Eye (tissue), 1 donor: Measurements from ENCODE around the gene SCRN3.
"Not testable (repeated sequence)": the region's sequence is repeated elsewhere in the genome, so short reads cannot be mapped to it uniquely, and the experiment has no call there.

Experiments used
- DNase-seq: peaks from one replicate; pipeline ENCODE4 v3.0.0-alpha.2; 2015

SCRN3 gene

GRCh38 chr2:174410039-174410438, 14.5 kb downstream of the SCRN3 start:
- not testable (repeated sequence) for DNase-seq

GRCh38 chr2:174412256-174412655, 16.7 kb downstream of the SCRN3 start:
- DNase-seq: no peak

GRCh38 chr2:174428214-174428613, 32.7 kb downstream of the SCRN3 start:
- DNase-seq: no peak

- DNase-seq: no peak
Observed at GRCh38 chr2:174430066-174430465, 34.5 kb downstream of the SCRN3 start.

DNA sequence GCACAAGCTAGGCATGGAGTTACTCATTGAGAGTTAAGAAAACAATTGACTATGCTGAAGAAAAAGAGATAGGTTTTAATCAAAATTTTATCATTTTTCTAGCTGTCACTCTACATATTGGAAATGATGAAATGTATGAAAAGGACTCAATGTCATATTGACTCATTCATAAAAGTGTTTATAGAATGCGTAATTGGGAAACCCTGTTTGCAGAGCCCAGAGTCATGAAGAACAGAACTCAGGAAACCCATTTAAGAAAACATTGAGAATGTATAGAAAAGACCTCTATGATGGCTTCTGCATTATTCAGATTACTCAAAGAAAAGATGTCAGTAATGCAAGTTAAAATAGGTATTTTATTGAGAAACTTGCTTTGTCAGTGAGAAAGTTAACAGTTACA, 36.4 kb downstream of the SCRN3 start:
- no peak for DNase-seq

DNA sequence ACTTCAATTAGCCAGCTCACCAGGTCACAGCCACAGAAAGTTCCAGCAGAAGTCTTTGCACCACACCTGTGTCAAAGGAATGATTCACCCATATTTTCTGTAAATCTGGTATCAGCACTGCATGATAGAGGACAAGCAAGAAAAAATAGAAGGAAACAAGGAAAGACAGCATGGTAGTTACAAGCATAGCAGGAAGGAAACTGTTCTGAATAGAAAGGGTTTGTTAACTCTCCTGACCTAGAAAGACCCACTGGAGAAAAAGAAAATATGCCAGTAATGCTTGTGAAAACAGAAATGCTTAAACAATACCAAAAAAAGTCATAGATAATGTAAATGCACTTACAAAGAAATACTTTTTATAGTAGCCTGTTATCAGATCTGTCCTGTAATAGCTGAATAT, 40.8 kb downstream of the SCRN3 start:
- no peak for DNase-seq

- DNase-seq: no peak
Observed at GRCh38 chr2:174438146-174438886, 42.8 kb downstream of the SCRN3 start.

DNA sequence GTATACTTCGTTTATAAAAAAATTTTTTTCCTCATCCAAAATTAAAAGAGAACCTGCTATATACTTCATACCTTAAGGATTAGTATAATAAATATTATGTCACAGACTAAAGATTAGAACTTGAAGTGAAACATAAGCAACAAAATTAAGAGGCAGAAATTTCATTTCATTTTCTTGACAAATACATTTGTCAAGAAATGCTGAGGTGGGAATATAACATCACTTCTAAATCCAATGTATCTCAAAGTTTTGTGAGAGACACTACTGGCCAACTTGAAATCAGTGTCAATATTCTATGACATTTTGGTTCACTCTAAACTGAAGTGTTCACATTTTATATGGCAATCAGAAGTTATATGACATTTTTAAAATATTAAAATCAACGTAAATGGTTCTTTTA, 43.8 kb downstream of the SCRN3 start:
- DNase-seq: no peak

DNA sequence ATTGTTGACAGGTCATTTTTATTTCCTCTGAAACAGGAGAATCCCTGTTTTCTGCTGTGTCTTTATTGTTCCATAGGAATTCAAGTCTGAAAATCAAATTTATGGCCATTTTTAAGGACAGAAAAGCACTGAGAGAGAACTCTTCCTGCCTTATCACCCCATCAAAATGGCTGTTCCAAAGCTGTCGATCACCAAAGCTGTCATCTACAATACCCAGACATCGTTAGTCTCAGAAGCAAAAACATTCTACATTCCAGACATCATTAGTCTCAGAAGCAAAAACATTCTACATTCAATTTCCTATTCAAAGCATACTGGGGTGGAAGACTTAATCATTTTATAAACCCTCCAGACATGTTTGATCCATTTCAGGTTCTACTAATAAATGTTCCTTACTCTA, 44.4 kb downstream of the SCRN3 start:
- no peak for DNase-seq

DNA sequence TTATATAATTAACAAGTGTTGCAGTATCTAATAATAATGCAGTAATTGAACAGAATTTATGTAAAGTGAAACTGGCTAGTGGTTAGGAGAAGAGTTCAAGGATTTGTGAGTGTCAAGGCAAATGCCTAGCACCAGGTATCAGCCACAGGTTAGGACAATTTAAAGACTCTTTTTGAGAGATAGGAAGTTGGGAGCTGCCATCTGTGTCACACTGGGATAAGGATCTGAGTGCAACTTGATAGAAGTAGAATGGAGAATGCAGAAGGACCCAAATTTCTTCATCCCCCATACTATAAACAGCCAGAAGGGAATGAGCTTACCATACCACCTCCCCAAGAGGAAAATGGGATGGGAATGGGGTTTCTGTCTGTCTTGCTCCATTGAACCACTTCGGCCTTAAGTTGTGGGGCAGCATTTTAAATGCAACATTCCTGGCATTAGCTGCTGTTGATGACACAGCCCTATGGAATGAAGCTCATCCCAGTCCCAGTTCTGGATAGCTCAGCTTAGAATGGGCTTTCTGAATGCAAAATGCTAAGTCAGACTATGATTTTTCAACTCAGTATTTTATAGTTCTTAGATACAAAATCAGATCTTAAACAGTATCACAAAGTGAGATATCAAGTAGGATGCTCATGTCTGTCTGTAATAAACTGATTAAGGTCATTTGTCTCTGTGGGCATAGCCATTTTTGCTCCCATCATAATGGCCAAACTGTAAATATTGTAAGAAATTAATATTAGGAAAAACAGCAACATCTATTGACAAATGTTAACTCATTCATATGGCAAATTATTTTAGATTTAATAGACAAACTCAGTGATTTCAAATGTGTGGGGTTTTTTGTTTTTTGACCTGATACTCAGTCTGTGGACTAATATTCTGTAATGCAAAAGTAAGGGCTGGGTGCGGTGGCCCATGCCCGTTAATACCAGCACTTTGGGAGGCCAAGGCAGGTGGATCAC, 47.3 kb downstream of the SCRN3 start:
- DNase-seq: no peak

DNA sequence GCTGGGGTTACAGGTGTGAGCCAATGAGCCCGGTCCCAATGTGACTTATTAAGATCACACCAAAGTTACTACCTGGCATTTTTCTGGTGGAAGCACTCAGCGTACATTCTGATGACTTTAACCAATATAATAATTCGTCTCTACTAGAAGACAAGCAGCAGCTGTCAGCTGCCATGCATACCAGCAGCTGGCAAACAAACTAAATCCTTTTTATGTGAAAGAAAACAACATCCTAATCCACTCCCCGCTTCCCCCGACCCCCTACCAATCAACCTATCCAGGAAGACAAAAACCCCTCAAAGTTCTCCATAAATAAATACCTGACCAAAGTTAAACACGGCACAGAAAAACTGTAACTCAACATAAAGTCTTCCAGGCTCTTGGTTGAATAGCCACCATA, 49.2 kb downstream of the SCRN3 start:
- DNase-seq: no peak

DNA sequence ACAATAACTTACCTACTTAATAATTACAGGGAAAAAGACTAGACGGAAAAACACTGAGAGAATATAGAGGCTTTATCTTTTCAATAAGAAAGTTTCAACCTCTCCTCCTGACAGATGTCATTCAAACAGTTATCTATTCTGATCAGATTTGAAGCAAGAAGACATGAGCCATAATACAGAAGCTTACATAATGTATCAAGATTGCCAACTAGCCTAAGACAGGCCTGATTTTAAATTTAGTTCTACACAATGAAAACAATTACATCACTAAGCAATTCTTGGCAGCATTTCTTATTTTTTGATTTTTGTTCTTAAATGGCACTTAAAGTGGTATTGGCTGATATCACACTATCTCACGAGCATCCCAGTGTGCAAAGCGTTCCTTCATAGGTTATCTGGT, 49.7 kb downstream of the SCRN3 start:
- DNase-seq: no peak

- no peak for DNase-seq
Observed at GRCh38 chr2:174446531-174446930, 51.0 kb downstream of the SCRN3 start.

- peak; percentile 27 for DNase-seq
Observed at GRCh38 chr2:174449033-174449432, 53.5 kb downstream of the SCRN3 start.

DNA sequence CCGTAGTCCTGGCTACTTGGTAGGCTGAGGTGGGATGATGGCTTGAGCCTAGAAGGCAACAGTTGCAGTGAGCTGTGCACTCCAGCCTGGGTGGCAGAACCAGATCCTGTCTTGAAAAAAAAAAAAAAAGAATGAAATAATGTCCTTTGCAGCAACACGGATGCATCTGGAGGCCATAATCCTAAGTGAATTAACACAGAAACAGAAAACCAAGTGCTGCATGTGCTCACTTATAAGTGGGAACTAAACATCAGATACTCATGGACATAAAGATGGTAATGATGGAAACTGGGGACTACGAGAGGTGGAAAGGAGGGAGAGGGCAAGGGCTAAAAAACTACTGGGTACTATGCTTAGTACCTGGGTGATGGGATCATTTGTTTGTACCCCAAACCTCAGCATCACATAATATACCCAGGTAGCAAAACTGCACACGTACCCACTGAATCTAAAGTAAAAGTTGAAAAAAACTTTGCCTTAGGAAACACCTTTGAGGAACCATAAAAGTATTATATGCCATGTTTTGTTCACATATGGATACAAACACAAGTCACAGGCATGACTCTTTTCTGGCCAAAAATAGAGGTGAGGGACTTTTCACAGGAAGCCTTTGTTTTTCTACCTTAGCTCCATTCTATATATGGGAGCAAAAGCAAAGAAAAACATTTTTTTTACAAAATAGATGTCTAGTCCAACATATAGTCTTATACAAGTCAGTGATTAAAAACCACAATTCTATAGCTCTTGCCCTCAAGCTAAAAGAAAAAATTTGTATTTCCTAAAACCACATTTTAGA, 54.7 kb downstream of the SCRN3 start:
- DNase-seq: no peak

- DNase-seq: no peak
Observed at GRCh38 chr2:174454566-174454965, 59.0 kb downstream of the SCRN3 start.

GRCh38 chr2:174461221-174461620, 65.7 kb downstream of the SCRN3 start:
- no peak for DNase-seq

- peak; percentile 31 for DNase-seq
Observed at GRCh38 chr2:174465327-174465726, 69.8 kb downstream of the SCRN3 start.

- DNase-seq: no peak
Observed at GRCh38 chr2:174473796-174474195, 78.3 kb downstream of the SCRN3 start.

- no peak for DNase-seq
Observed at GRCh38 chr2:174477759-174478158, 82.2 kb downstream of the SCRN3 start.
